Measurements from ENCODE around the gene FGD4.

FGD4 gene

DNA sequence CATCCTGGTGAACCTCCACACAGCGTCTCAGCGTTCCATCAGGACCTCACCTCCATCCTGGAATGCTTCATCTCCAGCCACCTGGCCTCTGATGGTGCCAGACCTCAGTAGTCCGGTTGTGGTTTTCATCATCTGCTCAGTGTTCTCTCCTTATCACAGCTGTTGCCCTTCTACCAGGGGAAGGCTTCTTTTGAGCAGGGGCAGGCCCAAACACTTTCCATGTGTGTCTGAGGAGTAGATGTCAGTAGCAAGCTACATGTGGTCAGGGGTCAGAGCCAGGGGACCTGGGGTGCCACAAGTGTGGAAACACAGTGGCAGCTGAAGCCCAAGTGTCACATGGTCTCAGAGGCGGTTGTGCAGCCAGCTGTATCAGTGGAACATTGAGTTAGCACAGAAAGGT, 30.2 kb upstream of the FGD4 start:
- no peaks in the 10 kb centered on the region for H3K36me3 ChIP-seq (ENCODE audit: insufficient read depth)
- H4K20me1 ChIP-seq (ENCODE audit: insufficient read depth): no peaks in the 10 kb centered on the region
- TF ChIP-seq, protein P1, sequence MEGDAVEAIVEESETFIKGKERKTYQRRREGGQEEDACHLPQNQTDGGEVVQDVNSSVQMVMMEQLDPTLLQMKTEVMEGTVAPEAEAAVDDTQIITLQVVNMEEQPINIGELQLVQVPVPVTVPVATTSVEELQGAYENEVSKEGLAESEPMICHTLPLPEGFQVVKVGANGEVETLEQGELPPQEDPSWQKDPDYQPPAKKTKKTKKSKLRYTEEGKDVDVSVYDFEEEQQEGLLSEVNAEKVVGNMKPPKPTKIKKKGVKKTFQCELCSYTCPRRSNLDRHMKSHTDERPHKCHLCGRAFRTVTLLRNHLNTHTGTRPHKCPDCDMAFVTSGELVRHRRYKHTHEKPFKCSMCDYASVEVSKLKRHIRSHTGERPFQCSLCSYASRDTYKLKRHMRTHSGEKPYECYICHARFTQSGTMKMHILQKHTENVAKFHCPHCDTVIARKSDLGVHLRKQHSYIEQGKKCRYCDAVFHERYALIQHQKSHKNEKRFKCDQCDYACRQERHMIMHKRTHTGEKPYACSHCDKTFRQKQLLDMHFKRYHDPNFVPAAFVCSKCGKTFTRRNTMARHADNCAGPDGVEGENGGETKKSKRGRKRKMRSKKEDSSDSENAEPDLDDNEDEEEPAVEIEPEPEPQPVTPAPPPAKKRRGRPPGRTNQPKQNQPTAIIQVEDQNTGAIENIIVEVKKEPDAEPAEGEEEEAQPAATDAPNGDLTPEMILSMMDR (conservative IDR thresholded peaks at IDR 0.05; ENCODE audit: low read depth, low read length): no peak
- H3K27ac ChIP-seq: no peak overlapping the region
- peaks cover 11% of the 10 kb centered on the region for H3K4me1 ChIP-seq (ENCODE audit: low read depth, poor library complexity, severe bottlenecking)
- H3K9ac ChIP-seq: no peak overlapping the region
- no peak overlapping the region for H3K4me3 ChIP-seq (IDR thresholded peaks at IDR 0.05; ENCODE audit: insufficient read depth, low read depth, low read length)
- no peak overlapping the region for H3K4me2 ChIP-seq
- no peaks in the 10 kb centered on the region for H3K27me3 ChIP-seq (ENCODE audit: insufficient read depth, low read depth)
- no peaks in the 10 kb centered on the region for H3K79me2 ChIP-seq (ENCODE audit: insufficient read depth, low read depth)
- no peak overlapping the region for H2AFZ ChIP-seq (ENCODE audit: low read depth)

DNA sequence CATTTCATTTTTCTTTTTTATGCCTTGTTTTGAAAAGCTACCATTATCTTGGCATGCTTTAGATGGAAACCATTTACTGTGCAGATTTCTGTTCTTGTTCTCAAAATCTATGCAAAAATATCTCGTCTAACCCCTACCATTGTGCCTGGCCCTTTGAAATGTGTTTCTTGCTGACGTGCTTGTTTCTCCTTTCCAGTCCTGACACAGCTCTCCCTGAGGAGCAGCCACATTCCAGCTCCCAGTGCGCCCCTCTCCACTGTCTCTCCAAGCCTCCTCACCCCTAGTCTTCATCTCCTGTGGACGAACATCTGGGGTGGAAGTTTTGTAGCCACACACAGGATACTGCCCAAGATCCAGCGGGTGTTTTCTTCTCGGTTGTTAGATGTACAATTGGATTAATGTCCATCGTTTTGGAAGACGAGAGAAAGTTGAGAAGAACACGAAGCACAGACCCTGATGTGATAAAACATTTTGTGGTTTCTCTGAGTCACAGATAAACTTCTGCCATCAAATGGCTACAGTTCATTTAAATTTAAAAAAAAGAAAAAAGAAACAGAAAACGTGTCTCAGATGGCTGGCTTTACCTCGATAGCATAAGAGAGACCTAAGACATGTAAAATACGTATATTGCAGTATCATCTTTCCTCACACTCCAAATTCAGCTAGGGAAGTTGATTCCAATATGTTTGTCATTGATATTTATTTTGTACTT, 21.9 kb upstream of the FGD4 start:
- Histone ChIP-seq H4K20me1 (ENCODE audit: insufficient read depth) (no peaks in the 10 kb centered on the region), H3K27ac (no peak overlapping the region), H3K27me3 (ENCODE audit: insufficient read depth, low read depth) (no peaks in the 10 kb centered on the region), H3K79me2 (ENCODE audit: insufficient read depth, low read depth) (no peaks in the 10 kb centered on the region), H3K4me1 (ENCODE audit: low read depth, poor library complexity, severe bottlenecking) (no peaks in the 10 kb centered on the region), H2AFZ (ENCODE audit: low read depth) (no peak overlapping the region), H3K36me3 (ENCODE audit: insufficient read depth) (no peaks in the 10 kb centered on the region), H3K4me2 (no peak overlapping the region), H3K4me3 (IDR thresholded peaks at IDR 0.05; ENCODE audit: insufficient read depth, low read depth, low read length) (no peak overlapping the region), H3K9ac (no peak overlapping the region)
- TF ChIP-seq, protein P1 (conservative IDR thresholded peaks at IDR 0.05; ENCODE audit: low read depth, low read length): no peak

DNA sequence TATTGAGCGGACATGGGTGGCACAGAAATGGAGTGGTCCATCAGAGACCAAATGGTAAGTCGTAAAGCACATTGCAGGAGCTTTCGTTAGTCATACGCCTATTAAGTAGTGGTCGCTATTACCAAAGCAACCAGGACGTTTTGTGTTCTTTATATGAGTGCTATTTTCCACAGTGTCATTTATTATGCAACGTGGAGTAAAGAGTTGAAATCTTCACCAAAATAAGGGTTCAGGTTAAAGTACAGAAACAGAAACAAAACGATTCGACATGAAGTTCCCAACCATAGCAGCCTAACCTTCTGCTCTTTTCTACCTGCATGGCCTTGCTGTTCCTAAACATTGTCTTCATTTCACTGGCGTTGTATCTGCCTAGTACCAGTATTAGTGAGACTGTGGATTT, 20.1 kb upstream of the FGD4 start:
- no peaks in the 10 kb centered on the region for H3K79me2 ChIP-seq (ENCODE audit: insufficient read depth, low read depth)
- H3K4me3 ChIP-seq (IDR thresholded peaks at IDR 0.05; ENCODE audit: insufficient read depth, low read depth, low read length): no peak overlapping the region
- TF ChIP-seq, protein P1 (conservative IDR thresholded peaks at IDR 0.05; ENCODE audit: low read depth, low read length): no peak
- no peaks in the 10 kb centered on the region for H3K36me3 ChIP-seq (ENCODE audit: insufficient read depth)
- H3K27me3 ChIP-seq (ENCODE audit: insufficient read depth, low read depth): no peaks in the 10 kb centered on the region
- H3K4me2 ChIP-seq: no peak overlapping the region
- no peak overlapping the region for H3K27ac ChIP-seq
- H3K9ac ChIP-seq: no peak overlapping the region
- no peaks in the 10 kb centered on the region for H3K4me1 ChIP-seq (ENCODE audit: low read depth, poor library complexity, severe bottlenecking)
- no peaks in the 10 kb centered on the region for H4K20me1 ChIP-seq (ENCODE audit: insufficient read depth)
- H2AFZ ChIP-seq (ENCODE audit: low read depth): no peak overlapping the region

DNA sequence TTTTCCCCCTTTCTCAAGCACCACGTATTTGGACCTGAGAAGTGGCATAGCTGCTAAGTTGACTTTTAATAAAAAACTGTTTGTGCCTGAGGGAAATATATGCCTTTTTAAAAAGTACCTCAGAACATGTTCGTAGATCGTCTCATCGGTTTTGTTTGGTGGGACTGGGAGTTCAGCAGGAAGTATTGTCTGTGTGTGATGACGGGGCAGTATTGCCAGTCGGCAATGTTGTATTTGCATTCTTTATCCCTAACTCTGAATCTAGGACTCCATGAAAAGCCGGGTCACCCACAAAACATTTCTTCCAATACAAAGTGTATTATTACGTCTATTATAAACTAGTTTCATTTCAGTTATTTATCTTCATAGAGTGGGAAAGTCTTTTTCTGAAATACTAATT, 19.7 kb upstream of the FGD4 start:
- no peaks in the 10 kb centered on the region for H3K27me3 ChIP-seq (ENCODE audit: insufficient read depth, low read depth)
- no peak overlapping the region for H3K27ac ChIP-seq
- H2AFZ ChIP-seq (ENCODE audit: low read depth): no peak overlapping the region
- H3K4me3 ChIP-seq (IDR thresholded peaks at IDR 0.05; ENCODE audit: insufficient read depth, low read depth, low read length): no peak overlapping the region
- no peak overlapping the region for H3K4me2 ChIP-seq
- H4K20me1 ChIP-seq (ENCODE audit: insufficient read depth): no peaks in the 10 kb centered on the region
- no peaks in the 10 kb centered on the region for H3K36me3 ChIP-seq (ENCODE audit: insufficient read depth)
- H3K4me1 ChIP-seq (ENCODE audit: low read depth, poor library complexity, severe bottlenecking): no peaks in the 10 kb centered on the region
- TF ChIP-seq, protein P1 (conservative IDR thresholded peaks at IDR 0.05; ENCODE audit: low read depth, low read length): no peak
- no peaks in the 10 kb centered on the region for H3K79me2 ChIP-seq (ENCODE audit: insufficient read depth, low read depth)
- no peak overlapping the region for H3K9ac ChIP-seq
